ENCODE data around the gene DOK4. TPM values are rescaled to one million over a fixed set of nuclear protein-coding genes. Genes with fewer than 3 reads are reported as not detected.

Gene DOK4
- total and polyA plus RNA-seq, 4 donors, result 7.8 to 24.6 (median 18.1) TPM

DNA sequence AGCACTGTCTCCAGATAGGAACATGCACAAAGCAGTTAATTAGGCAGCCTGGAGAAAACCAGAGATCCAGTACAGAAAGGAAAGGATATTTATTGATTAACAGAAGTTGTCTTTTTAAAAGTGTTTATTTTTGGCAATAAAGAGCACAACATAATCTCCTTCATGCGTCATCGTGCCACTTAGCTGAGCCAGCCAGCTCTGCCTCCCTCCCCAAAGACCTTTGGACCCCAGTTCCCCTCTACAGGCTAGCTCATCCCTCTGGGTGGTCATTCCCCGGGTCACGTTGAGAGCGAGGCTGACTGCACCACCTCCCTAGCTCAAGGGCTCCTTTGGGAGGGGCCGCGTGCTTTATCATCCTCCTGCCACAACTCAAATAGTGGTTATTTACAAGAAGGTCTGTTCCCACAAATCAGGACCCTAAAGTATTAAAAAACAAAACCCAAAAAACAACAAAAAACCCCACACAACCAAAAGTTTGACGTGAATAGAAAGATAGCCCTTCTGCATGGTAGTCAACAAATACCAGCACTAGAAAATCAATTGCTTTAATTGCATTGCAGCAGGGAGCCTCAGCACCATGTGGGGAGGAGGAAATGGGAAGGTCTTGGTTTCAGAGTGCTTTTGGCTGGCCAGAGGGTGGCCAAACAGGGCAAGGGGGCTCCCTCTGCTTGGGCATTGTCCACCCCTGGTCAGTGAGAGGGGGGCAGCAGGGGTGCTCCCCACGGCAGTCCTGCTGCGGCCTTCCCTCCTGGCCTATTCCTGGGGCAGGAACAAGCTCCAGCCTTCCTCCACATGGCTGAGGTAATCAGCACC, 14.2 kb downstream of the DOK4 start:
- no peaks in the 10 kb centered on the region for H3K27me3 ChIP-seq (ENCODE audit: control insufficient read depth in 4 of 4, insufficient read depth in 4 of 4, low read length in 3 of 4)
- peak overlapping the region in 1 of 2 donors; percentile 11 for H3K9ac ChIP-seq (ENCODE audit: low read depth in 1 of 2, low read length in 2 of 2)
- no peak overlapping the region for H3K4me3 ChIP-seq (ENCODE audit: low read depth in 1 of 3, low read length in 3 of 3)
- peak; percentile 66 for DNase-seq (ENCODE audit: low spot score)
- TF ChIP-seq, protein P1, sequence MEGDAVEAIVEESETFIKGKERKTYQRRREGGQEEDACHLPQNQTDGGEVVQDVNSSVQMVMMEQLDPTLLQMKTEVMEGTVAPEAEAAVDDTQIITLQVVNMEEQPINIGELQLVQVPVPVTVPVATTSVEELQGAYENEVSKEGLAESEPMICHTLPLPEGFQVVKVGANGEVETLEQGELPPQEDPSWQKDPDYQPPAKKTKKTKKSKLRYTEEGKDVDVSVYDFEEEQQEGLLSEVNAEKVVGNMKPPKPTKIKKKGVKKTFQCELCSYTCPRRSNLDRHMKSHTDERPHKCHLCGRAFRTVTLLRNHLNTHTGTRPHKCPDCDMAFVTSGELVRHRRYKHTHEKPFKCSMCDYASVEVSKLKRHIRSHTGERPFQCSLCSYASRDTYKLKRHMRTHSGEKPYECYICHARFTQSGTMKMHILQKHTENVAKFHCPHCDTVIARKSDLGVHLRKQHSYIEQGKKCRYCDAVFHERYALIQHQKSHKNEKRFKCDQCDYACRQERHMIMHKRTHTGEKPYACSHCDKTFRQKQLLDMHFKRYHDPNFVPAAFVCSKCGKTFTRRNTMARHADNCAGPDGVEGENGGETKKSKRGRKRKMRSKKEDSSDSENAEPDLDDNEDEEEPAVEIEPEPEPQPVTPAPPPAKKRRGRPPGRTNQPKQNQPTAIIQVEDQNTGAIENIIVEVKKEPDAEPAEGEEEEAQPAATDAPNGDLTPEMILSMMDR (IDR thresholded peaks at IDR 0.05; ENCODE audit: low read depth, low read length, missing input control), result no peak
- TF ChIP-seq RXRA (IDR thresholded peaks at IDR 0.05) (peak; percentile 51 to 80), YY1 (IDR thresholded peaks at IDR 0.05) (peak; percentile 24), RAD21 (IDR thresholded peaks at IDR 0.05) (peak; percentile 7 to 17), HNF4G (IDR thresholded peaks at IDR 0.05) (peak; percentile 84), HNF4A (conservative IDR thresholded peaks at IDR 0.05) (peak; percentile 91), SP1 (IDR thresholded peaks at IDR 0.05) (peak; percentile 87), FOXA2 (IDR thresholded peaks at IDR 0.05) (peak; percentile 14), EGR1 (IDR thresholded peaks at IDR 0.05; ENCODE audit: low read depth in 2 of 2) (no peak), JUND (IDR thresholded peaks at IDR 0.05) (peak; percentile 66 to 82), ATF3 (IDR thresholded peaks at IDR 0.05) (peak; percentile 42), GABPA (IDR thresholded peaks at IDR 0.05 in 1 of 2, conservative IDR thresholded peaks at IDR 0.05 in 1 of 2) (no peak), ZBTB33 (IDR thresholded peaks at IDR 0.05) (no peak), FOXA1 (IDR thresholded peaks at IDR 0.05) (no peak)
- TF ChIP-seq, protein P2, sequence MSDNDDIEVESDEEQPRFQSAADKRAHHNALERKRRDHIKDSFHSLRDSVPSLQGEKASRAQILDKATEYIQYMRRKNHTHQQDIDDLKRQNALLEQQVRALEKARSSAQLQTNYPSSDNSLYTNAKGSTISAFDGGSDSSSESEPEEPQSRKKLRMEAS (IDR thresholded peaks at IDR 0.05), result no peak
- TF ChIP-seq, protein P3, sequence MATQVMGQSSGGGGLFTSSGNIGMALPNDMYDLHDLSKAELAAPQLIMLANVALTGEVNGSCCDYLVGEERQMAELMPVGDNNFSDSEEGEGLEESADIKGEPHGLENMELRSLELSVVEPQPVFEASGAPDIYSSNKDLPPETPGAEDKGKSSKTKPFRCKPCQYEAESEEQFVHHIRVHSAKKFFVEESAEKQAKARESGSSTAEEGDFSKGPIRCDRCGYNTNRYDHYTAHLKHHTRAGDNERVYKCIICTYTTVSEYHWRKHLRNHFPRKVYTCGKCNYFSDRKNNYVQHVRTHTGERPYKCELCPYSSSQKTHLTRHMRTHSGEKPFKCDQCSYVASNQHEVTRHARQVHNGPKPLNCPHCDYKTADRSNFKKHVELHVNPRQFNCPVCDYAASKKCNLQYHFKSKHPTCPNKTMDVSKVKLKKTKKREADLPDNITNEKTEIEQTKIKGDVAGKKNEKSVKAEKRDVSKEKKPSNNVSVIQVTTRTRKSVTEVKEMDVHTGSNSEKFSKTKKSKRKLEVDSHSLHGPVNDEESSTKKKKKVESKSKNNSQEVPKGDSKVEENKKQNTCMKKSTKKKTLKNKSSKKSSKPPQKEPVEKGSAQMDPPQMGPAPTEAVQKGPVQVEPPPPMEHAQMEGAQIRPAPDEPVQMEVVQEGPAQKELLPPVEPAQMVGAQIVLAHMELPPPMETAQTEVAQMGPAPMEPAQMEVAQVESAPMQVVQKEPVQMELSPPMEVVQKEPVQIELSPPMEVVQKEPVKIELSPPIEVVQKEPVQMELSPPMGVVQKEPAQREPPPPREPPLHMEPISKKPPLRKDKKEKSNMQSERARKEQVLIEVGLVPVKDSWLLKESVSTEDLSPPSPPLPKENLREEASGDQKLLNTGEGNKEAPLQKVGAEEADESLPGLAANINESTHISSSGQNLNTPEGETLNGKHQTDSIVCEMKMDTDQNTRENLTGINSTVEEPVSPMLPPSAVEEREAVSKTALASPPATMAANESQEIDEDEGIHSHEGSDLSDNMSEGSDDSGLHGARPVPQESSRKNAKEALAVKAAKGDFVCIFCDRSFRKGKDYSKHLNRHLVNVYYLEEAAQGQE (IDR thresholded peaks at IDR 0.05), result peak; percentile 9
- H3K4me1 ChIP-seq (ENCODE audit: control insufficient read depth in 4 of 4, insufficient read depth in 4 of 4, low read length in 3 of 4), result peaks cover 8 to 51% (median 38%) of the 10 kb centered on the region in 4 donors
- H3K36me3 ChIP-seq (ENCODE audit: control insufficient read depth in 4 of 4, insufficient read depth in 3 of 4, low read depth in 1 of 4, low read length in 3 of 4), result peaks cover 13 to 45% (median 30%) of the 10 kb centered on the region in 4 donors
- WGBS, result 38% methylated on average over 10 of the region's 10 CpGs
- no peaks in the 10 kb centered on the region for H3K9me3 ChIP-seq (ENCODE audit: control insufficient read depth in 4 of 4, low read length in 3 of 4)
- peak overlapping the region; percentile 69 to 87 for H3K27ac ChIP-seq (ENCODE audit: low read depth in 1 of 2, low read length in 2 of 2)
